ENCODE results near the gene MCUB.

The MCUB gene

DNA sequence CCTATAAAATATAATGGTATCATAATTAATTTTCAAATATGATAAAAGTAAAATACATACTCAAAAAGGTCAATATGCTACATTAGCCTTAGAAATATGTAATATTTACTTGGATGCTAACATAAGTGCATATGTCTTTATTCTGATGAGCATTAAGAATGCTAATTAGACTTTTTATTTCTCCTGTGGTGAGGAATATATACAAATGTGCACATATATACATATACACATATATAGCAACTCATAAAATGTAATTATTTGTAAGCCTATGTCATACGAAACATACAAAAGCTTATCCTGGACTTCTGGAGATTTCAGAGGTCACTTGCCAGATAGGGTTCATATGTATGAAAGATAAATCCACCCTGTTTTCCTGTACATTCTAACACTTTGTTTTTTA, 158.7 kb downstream of the MCUB start:
- no peaks in the 10 kb centered on the region for H3K27me3 ChIP-seq
- no peaks in the 10 kb centered on the region for H3K9me3 ChIP-seq
- TF ChIP-seq, protein P1, sequence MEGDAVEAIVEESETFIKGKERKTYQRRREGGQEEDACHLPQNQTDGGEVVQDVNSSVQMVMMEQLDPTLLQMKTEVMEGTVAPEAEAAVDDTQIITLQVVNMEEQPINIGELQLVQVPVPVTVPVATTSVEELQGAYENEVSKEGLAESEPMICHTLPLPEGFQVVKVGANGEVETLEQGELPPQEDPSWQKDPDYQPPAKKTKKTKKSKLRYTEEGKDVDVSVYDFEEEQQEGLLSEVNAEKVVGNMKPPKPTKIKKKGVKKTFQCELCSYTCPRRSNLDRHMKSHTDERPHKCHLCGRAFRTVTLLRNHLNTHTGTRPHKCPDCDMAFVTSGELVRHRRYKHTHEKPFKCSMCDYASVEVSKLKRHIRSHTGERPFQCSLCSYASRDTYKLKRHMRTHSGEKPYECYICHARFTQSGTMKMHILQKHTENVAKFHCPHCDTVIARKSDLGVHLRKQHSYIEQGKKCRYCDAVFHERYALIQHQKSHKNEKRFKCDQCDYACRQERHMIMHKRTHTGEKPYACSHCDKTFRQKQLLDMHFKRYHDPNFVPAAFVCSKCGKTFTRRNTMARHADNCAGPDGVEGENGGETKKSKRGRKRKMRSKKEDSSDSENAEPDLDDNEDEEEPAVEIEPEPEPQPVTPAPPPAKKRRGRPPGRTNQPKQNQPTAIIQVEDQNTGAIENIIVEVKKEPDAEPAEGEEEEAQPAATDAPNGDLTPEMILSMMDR (IDR thresholded peaks at IDR 0.05) = no peak
- H3K4me3 ChIP-seq (ENCODE audit: low read depth in 1 of 2, low read length in 1 of 2) = no peak overlapping the region
- H3K27ac ChIP-seq = no peak overlapping the region
- H3K36me3 ChIP-seq = no peaks in the 10 kb centered on the region
- no peaks in the 10 kb centered on the region for H3K4me1 ChIP-seq (ENCODE audit: control insufficient read depth in 1 of 2, insufficient read depth in 1 of 2, low read depth in 1 of 2, low read length in 1 of 2)

- TF ChIP-seq, protein P1 (IDR thresholded peaks at IDR 0.05) = no peak
- no peak overlapping the region for H3K27ac ChIP-seq
Observed at GRCh38 chr4:109719604-109720003, 159.6 kb downstream of the MCUB start.

DNA sequence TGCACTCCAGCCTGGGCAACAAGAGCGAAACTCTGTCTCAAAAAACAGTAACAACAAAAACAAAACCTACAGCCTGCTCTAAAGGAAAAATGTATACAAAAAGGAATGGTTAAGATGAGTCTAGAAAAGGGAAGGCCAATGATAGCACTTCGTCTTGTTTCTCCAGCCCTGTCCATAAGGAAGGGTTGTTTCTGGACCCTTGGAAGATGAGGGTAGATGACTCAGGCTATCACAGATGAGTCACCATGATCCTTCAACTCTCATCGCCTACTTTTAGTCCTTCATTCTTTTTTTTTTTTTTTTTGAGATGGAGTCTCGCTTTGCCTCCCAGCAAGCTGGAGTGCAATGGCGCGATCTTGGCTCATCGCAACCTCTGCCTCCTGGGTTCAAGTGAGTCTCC, 161.0 kb downstream of the MCUB start:
- Histone ChIP-seq H3K36me3 (no peaks in the 10 kb centered on the region), H3K4me1 (ENCODE audit: control insufficient read depth in 1 of 2, insufficient read depth in 1 of 2, low read depth in 1 of 2, low read length in 1 of 2) (no peaks in the 10 kb centered on the region), H3K27ac (no peak overlapping the region), H3K4me3 (ENCODE audit: low read depth in 1 of 2, low read length in 1 of 2) (no peak overlapping the region), H3K9me3 (no peaks in the 10 kb centered on the region), H3K27me3 (no peaks in the 10 kb centered on the region)
- TF ChIP-seq, protein P1 (IDR thresholded peaks at IDR 0.05) = no peak

More at GRCh38 chr4:109719604-109720003, 159.6 kb downstream of the MCUB start:
- no peaks in the 10 kb centered on the region for H3K36me3 ChIP-seq
- H3K9me3 ChIP-seq = no peaks in the 10 kb centered on the region
- H3K4me3 ChIP-seq (ENCODE audit: low read depth in 1 of 2, low read length in 1 of 2) = no peak overlapping the region
- H3K4me1 ChIP-seq (ENCODE audit: control insufficient read depth in 1 of 2, insufficient read depth in 1 of 2, low read depth in 1 of 2, low read length in 1 of 2) = no peaks in the 10 kb centered on the region
- H3K27me3 ChIP-seq = no peaks in the 10 kb centered on the region

GRCh38 chr4:109722357-109722756, 162.3 kb downstream of the MCUB start:
- no peaks in the 10 kb centered on the region for H3K36me3 ChIP-seq
- H3K27me3 ChIP-seq = no peaks in the 10 kb centered on the region
- TF ChIP-seq, protein P1 (IDR thresholded peaks at IDR 0.05) = no peak
- no peaks in the 10 kb centered on the region for H3K9me3 ChIP-seq
- no peak overlapping the region for H3K27ac ChIP-seq
- H3K4me1 ChIP-seq (ENCODE audit: control insufficient read depth in 1 of 2, insufficient read depth in 1 of 2, low read depth in 1 of 2, low read length in 1 of 2) = no peaks in the 10 kb centered on the region
- no peak overlapping the region for H3K4me3 ChIP-seq (ENCODE audit: low read depth in 1 of 2, low read length in 1 of 2)

DNA sequence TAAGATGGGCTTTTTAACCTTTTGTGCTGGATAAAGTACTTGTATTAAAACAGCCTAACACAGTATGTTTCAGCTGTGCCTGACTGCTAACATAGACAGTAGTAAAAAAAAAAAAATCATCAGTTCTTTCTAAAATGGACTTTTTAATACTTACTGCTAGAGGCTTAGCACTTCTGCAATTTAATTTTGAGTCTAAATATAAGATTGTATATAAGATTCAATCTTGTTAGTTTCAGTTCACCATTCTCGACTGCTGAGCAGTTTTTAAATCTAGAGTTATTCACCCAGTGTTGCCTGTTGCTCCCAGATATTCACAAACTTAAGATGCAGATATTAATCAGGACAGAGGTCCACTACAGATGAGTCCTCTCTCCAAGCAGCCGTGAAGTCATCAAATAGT, 163.1 kb downstream of the MCUB start:
- H3K27ac ChIP-seq = no peak overlapping the region
- TF ChIP-seq, protein P1 (IDR thresholded peaks at IDR 0.05) = no peak
- no peak overlapping the region for H3K4me3 ChIP-seq (ENCODE audit: low read depth in 1 of 2, low read length in 1 of 2)
- H3K27me3 ChIP-seq = peaks cover 2% of the 10 kb centered on the region
- H3K4me1 ChIP-seq (ENCODE audit: control insufficient read depth in 1 of 2, insufficient read depth in 1 of 2, low read depth in 1 of 2, low read length in 1 of 2) = no peaks in the 10 kb centered on the region
- H3K9me3 ChIP-seq = no peaks in the 10 kb centered on the region
- H3K36me3 ChIP-seq = no peaks in the 10 kb centered on the region

GRCh38 chr4:109728385-109728784, 168.3 kb downstream of the MCUB start:
- peaks cover 15 to 17% of the 10 kb centered on the region in 2 experiments for H3K4me1 ChIP-seq (ENCODE audit: control insufficient read depth in 1 of 2, insufficient read depth in 1 of 2, low read depth in 1 of 2, low read length in 1 of 2)
- H3K9me3 ChIP-seq = no peaks in the 10 kb centered on the region
- H3K4me3 ChIP-seq (ENCODE audit: low read depth in 1 of 2, low read length in 1 of 2) = no peak overlapping the region
- no peak overlapping the region for H3K27ac ChIP-seq
- TF ChIP-seq, protein P1 (IDR thresholded peaks at IDR 0.05) = no peak
- H3K27me3 ChIP-seq = peaks cover 29% of the 10 kb centered on the region
- no peaks in the 10 kb centered on the region for H3K36me3 ChIP-seq
